GM12878 (cell line): ENCODE measurements around the gene SEPTIN1. TPM values are rescaled to one million over a fixed set of nuclear protein-coding genes. Genes with fewer than 3 reads are reported as not detected.
"Not testable (repeated sequence)": the region's sequence is repeated elsewhere in the genome, so short reads cannot be mapped to it uniquely, and the experiment has no call there.

ENCODE experiments used
- ATAC-seq: fragments of 200-7000 bp; cut with Tn5 transposase; 3 replicates; pipeline ENCODE4 v1.9.1; 2020; ENCODE audit warnings: mild to moderate bottlenecking, moderate library complexity
- BruUV-seq: library from RNA; stranded (reverse); fragments of 400-500 nt; replicated peaks from 2 replicates; lab custom pipeline; 2021; lab: Mats Ljungman, UMichigan
- CTCF ChIA-PET: fragments of 300-600 bp; sonication (Branson Sonifier 250); formaldehyde crosslinking; extraction: SDS; loops from one replicate; lab custom pipeline; 2021; ENCODE audit warnings: inconsistent platforms; lab: Yijun Ruan, JAX
- POLR2A ChIA-PET: fragments of 350-600 bp; formaldehyde crosslinking; extraction: SDS; loops from one replicate; lab custom pipeline; 2021; ENCODE audit warnings: inconsistent platforms; lab: Charles Lee
- RAD21 ChIA-PET: fragments of 300-600 bp; sonication (Branson Sonifier 250); formaldehyde crosslinking; loops from one replicate; lab custom pipeline; 2023; ENCODE audit warnings: antibody characterized with exemption; ENCODE audit not compliant: unreplicated experiment; lab: Charles Lee
- SMC1A ChIA-PET: fragments of 300-600 bp; sonication (Branson Sonifier 250); formaldehyde crosslinking; loops from one replicate; lab custom pipeline; 2023; ENCODE audit not compliant: unreplicated experiment, uncharacterized antibody; lab: Charles Lee
- DNase-seq: peaks from one replicate; pipeline ENCODE4 v3.0.0-alpha.2; 2011; ENCODE audit warnings: low read depth, low spot score
- FAIRE-seq: peaks from 3 replicates; lab custom pipeline; 2011; peaks lifted over from hg19 to GRCh38; lab: Jason Lieb, UNC
- H2AFZ ChIP-seq: 2 replicates; pipeline ENCODE4 v1.6.0; 2011; ENCODE audit warnings: low read depth, low read length, control low read depth; ENCODE audit not compliant: control insufficient read depth
- H3K27ac ChIP-seq: 2 replicates; pipeline ENCODE4 v1.5.1; 2011; ENCODE audit warnings: control low read depth; ENCODE audit not compliant: control insufficient read depth, insufficient read depth
- H3K27me3 ChIP-seq, 2 experiments: replicated peaks in 1 of 2; 2 replicates each; pipeline versions ENCODE4 v1.6.0 to v1.6.1; 2011; ENCODE audit warnings: low read length in 1 of 2; ENCODE audit not compliant: control insufficient read depth in 2 of 2, insufficient read depth in 2 of 2
- H3K36me3 ChIP-seq, 2 experiments: 2 replicates each; pipeline ENCODE4 v1.5.1; 2011; ENCODE audit warnings: low read length in 1 of 2; ENCODE audit not compliant: control insufficient read depth in 2 of 2, insufficient read depth in 2 of 2
- H3K4me1 ChIP-seq: 2 replicates; pipeline ENCODE4 v1.6.1; 2011; ENCODE audit warnings: mild to moderate bottlenecking, low read length, moderate library complexity, mixed read lengths; ENCODE audit not compliant: control insufficient read depth, insufficient read depth
- H3K4me2 ChIP-seq: 2 replicates; pipeline ENCODE4 v1.6.0; 2011; ENCODE audit warnings: control low read depth; ENCODE audit not compliant: control insufficient read depth, insufficient read depth
- H3K4me3 ChIP-seq: fragments of 200-600 bp; sonication (generic); 2 replicates; pipeline ENCODE4 v1.5.1; 2016
- H3K79me2 ChIP-seq: 2 replicates; pipeline ENCODE4 v1.6.0; 2011; ENCODE audit warnings: low read length; ENCODE audit not compliant: control insufficient read depth, insufficient read depth
- H3K9ac ChIP-seq: 2 replicates; pipeline ENCODE4 v1.8.0; 2011; ENCODE audit warnings: low read length, control low read depth, mixed read lengths; ENCODE audit not compliant: control insufficient read depth, insufficient read depth
- H3K9me3 ChIP-seq: replicated peaks from 3 replicates; pipeline ENCODE4 v1.5.1; 2011; ENCODE audit warnings: mild to moderate bottlenecking, low read length; ENCODE audit not compliant: control insufficient read depth, insufficient read depth
- H4K20me1 ChIP-seq: 2 replicates; pipeline ENCODE4 v1.6.0; 2011; ENCODE audit not compliant: control insufficient read depth, insufficient read depth
- SREBF1 ChIP-seq: IDR thresholded peaks from 2 replicates; pipeline ENCODE4 v1.6.1; 2012; ENCODE audit warnings: mild to moderate bottlenecking, low read length
- SUPT20H ChIP-seq: IDR thresholded peaks from 2 replicates; pipeline ENCODE4 v1.6.1; 2011; ENCODE audit warnings: low read depth, mild to moderate bottlenecking, low read length, moderate library complexity, borderline replicate concordance; ENCODE audit not compliant: control insufficient read depth
- SUZ12 ChIP-seq: fragments of 200-600 bp; sonication (generic); IDR thresholded peaks from one replicate; pipeline ENCODE4 v1.6.1; 2018; ENCODE audit warnings: antibody characterized with exemption, mild to moderate bottlenecking; ENCODE audit not compliant: unreplicated experiment
- WGBS: methylation state at CpG from one replicate; pipeline ENCODE4 v1.1.6; 2016; ENCODE audit warnings: low lambda C conversion rate; ENCODE audit not compliant: insufficient replicate concordance, insufficient coverage; ENCODE audit errors: missing lambda C conversion rate; 5-methylcytosine and 5-hydroxymethylcytosine counted together
- in situ Hi-C: fragments of 300-500 bp; cut with MboI; formaldehyde crosslinking; loops from 9 replicates; pipeline ENCODE4 v1.14.3; 2018; ENCODE audit warnings: mixed read lengths
- intact Hi-C: fragments of 100-400 bp; cut with micrococcal nuclease; formaldehyde crosslinking; loops from one replicate; pipeline ENCODE4 v1.14.2; 2022; ENCODE audit not compliant: unreplicated experiment
- polyA plus RNA-seq, 11 experiments: library from polyadenylated mRNA; depleted of rRNA in 4 of 11; unstranded in 6 of 11; stranded (reverse) in 5 of 11; fragments of >200 nt; fragmentation: Nextera tagmentation in 4 of 11; fragmentation: Illumina TruSeq in 1 of 11; extraction: Ambion mirVana in 4 of 11; extraction: Trizol in 1 of 11; gene quantifications; 1 replicate in 1 of 11; 2 replicates in 10 of 11; pipeline versions ENCODE4 v1.2.1 to v1.2.3, GENCODE V29; 2011 to 2016; ENCODE audit warnings: inconsistent platforms in 2 of 11, missing spikeins in 2 of 11, low read depth in 1 of 11
- total RNA-seq, 4 experiments: library from RNA; depleted of rRNA in 3 of 4; stranded (reverse); fragments of >200 nt in 3 of 4; fragmentation: Illumina TruSeq in 1 of 4; extraction: Trizol in 1 of 4; gene quantifications; 2 replicates each; pipeline versions ENCODE4 v1.2.1 to v1.2.3, GENCODE V29; 2013 to 2021
- TF ChIP-seq, protein P1 (sequence below): fragments of 450-650 bp; IDR thresholded peaks from 2 replicates; pipeline ENCODE4 v1.6.1; 2014; ENCODE audit warnings: mild to moderate bottlenecking

SEPTIN1 gene
- total and polyA plus RNA-seq, 10 of the 15 experiments (the other 5 are each of a cell fraction or from before 2014, with no cell fraction given), result 2.8 to 153 (median 94.1) TPM

DNA sequence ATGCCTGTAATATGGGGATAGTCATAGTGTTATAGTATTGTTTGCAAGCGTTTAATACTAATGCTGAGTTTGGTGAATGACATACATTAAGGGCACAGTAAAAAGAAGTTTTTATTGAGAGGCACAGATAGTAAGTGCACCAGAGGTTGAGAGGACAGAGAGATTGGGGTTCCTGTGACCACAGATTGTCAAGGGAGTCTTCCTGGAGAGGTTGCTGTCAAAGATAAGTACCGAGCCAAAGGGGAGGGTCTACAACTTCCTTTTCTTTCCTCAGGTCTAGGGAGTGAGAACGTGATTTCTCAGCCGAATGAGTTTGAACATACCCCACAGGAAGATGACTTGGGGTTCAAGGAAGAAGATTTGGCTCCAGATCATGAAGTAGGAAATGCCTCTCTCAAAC lies 14.7 kb upstream of the SEPTIN1 start:
- TF ChIP-seq SUPT20H (no peak), SREBF1 (no peak), SUZ12 (no peak)
- TF ChIP-seq, protein P1, sequence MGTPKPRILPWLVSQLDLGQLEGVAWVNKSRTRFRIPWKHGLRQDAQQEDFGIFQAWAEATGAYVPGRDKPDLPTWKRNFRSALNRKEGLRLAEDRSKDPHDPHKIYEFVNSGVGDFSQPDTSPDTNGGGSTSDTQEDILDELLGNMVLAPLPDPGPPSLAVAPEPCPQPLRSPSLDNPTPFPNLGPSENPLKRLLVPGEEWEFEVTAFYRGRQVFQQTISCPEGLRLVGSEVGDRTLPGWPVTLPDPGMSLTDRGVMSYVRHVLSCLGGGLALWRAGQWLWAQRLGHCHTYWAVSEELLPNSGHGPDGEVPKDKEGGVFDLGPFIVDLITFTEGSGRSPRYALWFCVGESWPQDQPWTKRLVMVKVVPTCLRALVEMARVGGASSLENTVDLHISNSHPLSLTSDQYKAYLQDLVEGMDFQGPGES, result no peak
- peaks cover 5% of the 10 kb centered on the region for H3K79me2 ChIP-seq
- no peak overlapping the region for H2AFZ ChIP-seq
- SMC1A ChIA-PET, result interaction anchor here (1.5 to 1.6 kb wide), 2 partner anchors 12 to 139 kb away, joined by 3 to 5 read pairs; no protein-coding TSS in a partner anchor
- in situ Hi-C loops (no loop called here), intact Hi-C loops (no loop called here)
- no peak overlapping the region for H3K9ac ChIP-seq
- peaks cover 0 to 2% of the 10 kb centered on the region in 2 experiments; a peak in 3 of 4 replicates for H3K36me3 ChIP-seq
- WGBS, result 76% methylated on average over 4 of the region's 4 CpGs
- BruUV-seq, result no TSS peak
- peaks cover 13% of the 10 kb centered on the region for H3K4me1 ChIP-seq
- DNase-seq (no peak), ATAC-seq (no peak), FAIRE-seq (no peak)
- CTCF ChIA-PET, result interaction anchor here (1.0 to 1.6 kb wide), 4 partner anchors 9 to 306 kb away, joined by 3 to 5 read pairs (median 3); partner anchors contain the start of gene TBX6
- RAD21 ChIA-PET, result interaction anchor here (1.2 to 2.4 kb wide), 3 partner anchors 11 to 40 kb away, joined by 6 to 32 read pairs (median 6); partner anchors contain the start of gene ZNF771
- H4K20me1 ChIP-seq, result no peaks in the 10 kb centered on the region
- POLR2A ChIA-PET, result interaction anchor here (0.6 to 3.1 kb wide), 5 partner anchors 10 to 637 kb away, joined by 3 to 25 read pairs (median 5); partner anchors contain the start of genes SEPTIN1 and STX4
- H3K4me3 ChIP-seq, result no peak overlapping the region
- no peaks in the 10 kb centered on the region for H3K27me3 ChIP-seq
- H3K27ac ChIP-seq, result no peak overlapping the region
- H3K9me3 ChIP-seq, result no peaks in the 10 kb centered on the region
- H3K4me2 ChIP-seq, result no peak overlapping the region

DNA sequence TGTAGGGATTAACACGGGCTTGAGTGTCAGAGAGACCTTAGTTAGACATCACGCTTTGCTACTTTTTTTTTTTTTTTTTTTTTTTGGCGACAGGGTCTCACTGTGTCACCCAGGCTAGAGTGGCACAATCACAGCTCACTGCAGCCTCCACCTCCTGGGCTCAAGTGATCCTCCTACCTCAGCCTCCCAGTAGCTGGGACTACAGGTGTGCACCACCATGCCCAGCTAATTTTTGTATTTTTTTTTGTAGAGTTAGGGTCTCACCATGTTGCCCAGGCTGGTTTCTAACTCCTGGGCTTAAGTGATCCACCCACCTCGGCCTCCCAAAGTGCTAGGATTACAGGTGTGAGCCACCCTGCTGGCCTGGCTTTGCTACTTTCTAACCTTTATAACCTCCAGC lies 14.3 kb upstream of the SEPTIN1 start:
- ChIA-PET POLR2A (interaction anchor here (0.6 to 3.1 kb wide), 6 partner anchors 9 to 637 kb away, joined by 3 to 25 read pairs (median 8); partner anchors contain the start of genes SEPTIN1, STX4 and ZNF771), CTCF (interaction anchor here (0.9 to 3.3 kb wide), 8 partner anchors 9 to 202 kb away, joined by 3 to 29 read pairs (median 3); partner anchors contain the start of genes SEPTIN1 and ZNF771), RAD21 (interaction anchor here (0.9 to 2.4 kb wide), 4 partner anchors 12 to 42 kb away, joined by 3 to 32 read pairs (median 6); partner anchors contain the start of gene ZNF771), SMC1A (interaction anchor here (1.2 to 2.4 kb wide), 5 partner anchors 9 to 139 kb away, joined by 3 to 12 read pairs (median 9); partner anchors contain the start of genes SEPTIN1, TBC1D10B and ZNF771)
- H3K4me2 ChIP-seq, H3K27ac ChIP-seq, H4K20me1 ChIP-seq, in situ Hi-C loops, H2AFZ ChIP-seq, H3K9me3 ChIP-seq, ATAC-seq, H3K79me2 ChIP-seq, H3K4me3 ChIP-seq, H3K9ac ChIP-seq, BruUV-seq, intact Hi-C loops, FAIRE-seq, DNase-seq, H3K27me3 ChIP-seq, H3K36me3 ChIP-seq: not testable (repeated sequence)
- 98% methylated on average over 3 of the region's 4 CpGs for WGBS
- peaks cover 13% of the 10 kb centered on the region for H3K4me1 ChIP-seq
